NCI-H1105 treated with DMSO at 0.1 percent for 48 hours (cell line): ENCODE results near the gene MRFAP1L1.
"Not testable (repeated sequence)": the region's sequence is repeated elsewhere in the genome, so short reads cannot be mapped to it uniquely, and the experiment has no call there.

Experiments used
- DNase-seq: peaks from one replicate; lab custom pipeline; 2025; lab: John Stamatoyannopoulos, UW

Gene MRFAP1L1

GRCh38 chr4:6734165-6734786, 24.6 kb upstream of the MRFAP1L1 start:
- DNase-seq, result no peak

DNA sequence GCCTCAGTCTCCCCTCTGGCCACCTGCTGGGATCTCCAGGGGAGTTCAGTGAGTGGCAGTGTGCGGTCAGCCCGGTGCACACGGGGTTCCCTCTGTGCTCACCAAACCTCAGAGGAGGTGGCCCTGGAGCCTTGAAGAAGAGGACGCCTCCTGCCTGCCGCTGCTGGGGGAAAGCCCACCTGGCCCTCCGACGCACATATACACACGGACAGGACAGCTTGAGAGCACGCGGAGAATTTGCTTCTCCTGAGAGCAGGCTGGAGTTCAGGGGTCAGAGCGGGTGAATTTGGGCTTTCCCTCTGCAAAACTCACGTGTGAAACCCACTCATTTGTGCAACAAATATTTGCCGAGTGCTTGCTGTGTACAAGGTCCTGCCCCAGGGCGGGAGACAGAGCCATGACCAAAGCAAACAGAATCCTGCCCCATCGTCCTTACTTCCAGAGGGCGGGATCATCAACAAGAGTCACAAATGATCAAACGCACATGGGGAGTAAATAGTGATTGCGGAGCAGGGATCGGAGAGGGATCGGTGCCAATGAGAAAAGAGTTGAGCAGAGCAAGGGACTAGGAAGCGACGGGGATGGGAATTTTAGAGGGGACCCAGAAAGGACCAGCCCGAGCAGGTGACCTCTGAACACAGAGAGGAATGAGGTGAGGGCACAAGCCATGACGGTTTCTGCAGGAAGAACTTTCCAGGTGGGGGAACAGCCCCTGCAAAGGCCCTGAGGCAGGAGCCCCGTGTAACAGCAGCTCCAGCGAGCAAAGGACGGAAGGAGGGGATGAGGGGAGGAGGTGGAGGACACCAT, 23.9 kb upstream of the MRFAP1L1 start:
- no peak for DNase-seq

DNA sequence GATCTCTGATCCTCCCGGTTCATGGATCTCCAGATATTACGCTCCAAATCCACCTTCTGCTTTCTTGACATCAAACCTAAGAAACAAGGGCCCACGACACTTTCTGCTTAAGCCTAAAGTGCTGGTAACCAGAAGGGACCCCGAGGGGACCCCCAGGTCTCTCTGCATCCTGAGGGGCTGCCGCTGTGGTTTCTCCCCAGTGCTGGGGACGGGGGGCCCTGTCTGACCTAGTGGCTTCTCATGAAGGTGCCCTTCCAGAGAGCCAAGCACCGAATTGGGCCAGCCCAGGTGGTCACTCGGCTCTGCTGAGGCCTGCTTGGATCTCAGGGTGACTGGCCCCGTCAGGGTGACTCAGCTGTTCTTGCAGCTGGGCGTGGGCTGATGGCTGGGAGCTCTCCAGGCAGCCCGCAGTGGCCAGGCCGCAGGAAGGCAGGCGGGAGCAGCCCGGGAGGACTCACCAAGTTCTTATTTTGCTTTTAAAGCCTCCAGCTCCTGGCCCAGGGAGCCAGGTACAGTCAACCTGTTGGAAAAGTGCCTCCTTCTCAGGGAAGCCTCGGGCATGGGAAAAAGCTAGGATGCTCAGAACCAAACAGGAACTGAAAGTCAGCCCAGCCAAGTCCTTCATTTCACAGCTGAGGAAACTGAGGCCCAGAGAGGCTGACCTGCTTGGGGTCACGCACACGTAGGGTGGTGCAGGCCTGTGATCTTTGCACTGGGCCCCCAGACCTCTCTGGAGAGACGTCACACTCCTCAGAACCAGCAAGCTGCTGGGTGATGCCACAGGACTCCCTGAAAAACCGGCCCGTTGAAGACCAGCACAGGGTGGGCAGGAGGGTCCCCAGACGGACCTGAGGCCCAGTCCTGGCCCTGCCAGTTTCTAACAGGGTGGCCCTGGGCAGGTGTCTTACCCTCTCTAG, 23.0 kb upstream of the MRFAP1L1 start:
- DNase-seq, result no peak

GRCh38 chr4:6731780-6732179, 22.1 kb upstream of the MRFAP1L1 start:
- no peak for DNase-seq

DNA sequence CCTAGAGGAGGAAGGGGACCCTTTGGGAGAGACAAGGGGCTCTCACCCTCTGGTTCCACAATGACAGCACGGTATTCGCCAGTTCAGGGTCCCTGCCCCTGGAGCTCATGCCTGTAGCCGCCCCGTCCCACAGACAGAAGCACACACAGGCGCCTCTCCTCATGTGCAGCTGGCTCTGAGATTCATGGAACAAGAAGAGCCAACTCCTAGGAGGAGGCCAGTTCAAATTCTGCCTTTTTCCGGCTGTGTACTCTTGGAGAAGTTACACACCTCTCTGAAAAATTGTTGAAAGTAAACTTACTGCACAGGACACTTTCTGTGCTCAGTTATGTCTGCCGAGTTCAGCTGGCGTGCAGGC, 21.6 kb upstream of the MRFAP1L1 start:
- no peak for DNase-seq

GRCh38 chr4:6730603-6731317, 21.1 kb upstream of the MRFAP1L1 start:
- no peak for DNase-seq

DNA sequence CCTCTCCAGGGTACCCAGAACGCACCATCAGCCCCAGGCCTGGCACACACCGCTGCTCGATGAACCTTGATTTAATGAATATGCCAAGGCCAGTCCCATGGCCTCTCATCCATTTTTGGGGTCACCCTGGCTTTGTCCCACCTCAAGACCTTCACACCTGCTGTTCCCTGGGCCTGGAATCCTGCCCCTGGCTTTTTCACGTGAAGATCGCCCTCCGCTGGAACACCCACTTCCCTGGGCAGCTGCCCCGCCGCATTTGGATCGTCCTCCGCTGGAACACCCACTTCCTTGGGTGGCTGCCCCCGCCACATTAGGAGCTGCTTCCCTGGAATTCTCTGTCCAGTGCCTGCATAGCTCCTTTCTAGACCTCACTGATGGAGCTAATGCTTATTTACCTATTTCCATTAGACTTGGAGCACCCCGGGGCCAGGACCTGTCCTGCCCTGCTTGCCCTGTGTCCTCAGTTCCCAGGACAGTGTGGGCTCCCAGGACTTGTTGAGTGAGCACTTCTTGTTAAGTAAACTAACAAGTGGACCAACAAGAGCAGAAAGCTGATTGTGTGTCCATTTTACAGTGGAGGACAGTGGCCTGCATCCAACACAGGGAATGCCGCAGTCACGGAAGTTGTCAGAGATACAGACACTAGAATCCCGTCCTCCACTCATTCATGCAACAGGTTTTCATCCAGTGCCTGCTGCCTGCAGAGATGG, 18.8 kb upstream of the MRFAP1L1 start:
- DNase-seq, result no peak

- no peak for DNase-seq
These were observed 18.2 kb upstream of the MRFAP1L1 start for GRCh38 chr4:6727943-6728250.

DNA sequence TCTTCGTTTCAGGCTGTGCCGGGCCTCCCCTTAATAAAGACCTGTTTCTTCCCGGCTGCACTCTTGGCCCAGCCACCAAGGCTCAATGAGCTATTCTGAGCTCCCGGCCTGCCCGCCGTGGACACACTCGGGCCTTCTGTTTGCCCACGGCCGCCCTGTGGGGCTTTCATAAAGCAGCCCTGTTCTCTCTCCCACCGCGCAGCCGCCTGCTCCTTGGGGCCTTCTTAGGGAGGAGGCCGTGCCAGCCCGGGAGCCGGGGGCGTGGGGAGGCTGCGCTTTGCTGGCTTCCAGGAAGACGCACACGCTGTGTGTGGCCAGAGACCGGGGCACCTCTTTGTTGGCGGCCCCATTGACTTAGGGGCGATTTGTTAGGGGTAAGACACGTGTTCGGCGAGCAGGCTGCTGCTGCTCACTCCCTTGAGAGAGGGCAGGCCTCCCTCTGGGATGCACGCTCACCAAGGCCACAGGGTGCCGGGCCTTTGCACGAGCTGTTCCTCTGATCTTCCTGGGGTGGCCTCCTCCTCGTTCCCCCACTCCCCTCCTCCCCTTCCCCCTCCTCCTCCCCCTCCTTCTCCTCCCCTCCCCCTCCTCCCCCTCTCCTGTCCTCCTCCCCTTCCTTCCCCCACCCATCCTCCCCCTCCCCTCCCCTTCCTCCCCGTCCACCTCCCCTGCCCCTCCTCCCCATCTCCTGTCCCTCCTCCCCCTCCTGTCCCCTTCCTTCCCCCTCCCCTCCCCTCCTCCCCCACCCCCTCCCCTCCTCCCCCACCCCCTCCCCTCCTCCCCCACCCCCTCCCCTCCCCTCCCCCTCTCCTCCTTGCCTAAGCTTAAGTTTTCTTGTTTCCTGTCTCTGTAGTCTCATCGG, 17.6 kb upstream of the MRFAP1L1 start:
- no peak for DNase-seq

- DNase-seq, result not testable (repeated sequence)
These were observed 15.8 kb upstream of the MRFAP1L1 start for GRCh38 chr4:6725427-6725961.

DNA sequence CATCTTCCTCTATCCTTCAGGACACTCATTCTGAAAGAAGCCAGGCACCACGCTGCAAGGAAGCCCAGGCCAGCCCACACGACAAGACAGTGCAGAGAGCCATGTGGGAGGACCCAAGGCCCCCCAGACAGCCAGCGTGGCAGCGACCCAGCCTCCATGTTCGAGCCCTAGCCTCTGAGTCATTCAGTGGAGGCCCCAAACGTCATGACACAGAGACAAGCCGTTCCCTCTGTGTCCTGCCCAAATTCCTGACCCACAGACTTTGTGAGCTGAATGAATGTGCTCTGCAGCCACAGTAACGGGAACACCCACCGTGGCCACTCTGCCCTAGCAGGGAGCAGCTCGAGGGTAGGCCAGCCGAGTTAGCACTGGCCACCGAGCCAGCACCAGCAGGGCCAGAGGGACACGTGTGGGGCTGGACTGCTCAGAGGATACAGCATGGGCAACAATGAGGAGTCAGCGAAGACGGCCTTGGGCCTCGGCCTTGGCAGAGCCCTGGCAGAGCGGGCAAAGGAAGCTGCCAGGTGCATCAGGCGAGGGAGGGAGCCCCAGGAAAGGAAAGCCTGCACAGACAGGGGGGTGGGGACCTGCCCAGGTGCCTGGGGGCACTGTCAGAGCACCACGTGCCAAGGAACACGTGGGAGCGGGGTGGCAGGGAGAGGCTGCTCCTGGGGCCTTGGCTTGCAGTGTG, 14.9 kb upstream of the MRFAP1L1 start:
- DNase-seq, result no peak

DNA sequence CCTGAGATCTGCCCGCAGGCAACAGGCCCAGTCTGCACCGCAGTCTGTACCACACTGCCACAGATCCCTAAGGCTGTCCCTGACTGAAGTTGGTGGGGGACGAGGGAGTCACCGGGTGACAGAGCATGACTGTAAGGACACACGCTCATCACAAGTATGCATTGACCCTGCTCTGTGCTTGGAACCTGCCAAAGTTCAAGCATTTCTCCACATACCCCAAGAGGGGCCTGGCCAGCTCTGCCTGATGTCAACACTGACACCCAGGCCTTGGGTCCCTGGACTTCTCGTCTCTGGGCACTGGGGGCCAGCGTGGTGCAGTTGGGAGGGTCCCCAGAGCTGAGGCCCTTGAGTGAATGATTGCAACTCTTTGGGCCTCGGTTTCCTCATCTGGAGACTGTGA, 14.2 kb upstream of the MRFAP1L1 start:
- DNase-seq, result no peak

DNA sequence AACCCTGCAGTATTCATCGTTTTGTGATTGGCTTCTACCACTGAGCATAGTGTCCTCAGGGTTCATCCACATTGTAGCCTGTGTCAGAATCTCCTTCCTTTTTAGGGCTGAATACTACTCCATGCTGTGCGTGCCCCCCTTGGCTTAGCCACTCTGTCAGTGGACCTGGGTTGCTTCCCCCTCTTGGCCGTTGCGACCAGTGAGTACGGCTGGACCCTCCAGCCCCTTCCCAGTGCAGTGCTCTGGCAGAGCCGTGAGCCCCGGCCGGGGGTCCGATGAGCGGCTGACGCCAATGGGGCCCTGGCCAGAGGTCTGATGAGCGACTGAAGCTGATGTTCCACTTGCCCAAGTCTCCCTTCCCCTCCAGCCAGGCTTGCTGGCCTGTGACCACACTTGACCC, 13.2 kb upstream of the MRFAP1L1 start:
- no peak for DNase-seq

- DNase-seq, result no peak
These were observed 11.5 kb upstream of the MRFAP1L1 start for GRCh38 chr4:6721121-6721520.

- DNase-seq, result peak; percentile 33
These were observed 10.6 kb upstream of the MRFAP1L1 start for GRCh38 chr4:6720202-6720699.

DNA sequence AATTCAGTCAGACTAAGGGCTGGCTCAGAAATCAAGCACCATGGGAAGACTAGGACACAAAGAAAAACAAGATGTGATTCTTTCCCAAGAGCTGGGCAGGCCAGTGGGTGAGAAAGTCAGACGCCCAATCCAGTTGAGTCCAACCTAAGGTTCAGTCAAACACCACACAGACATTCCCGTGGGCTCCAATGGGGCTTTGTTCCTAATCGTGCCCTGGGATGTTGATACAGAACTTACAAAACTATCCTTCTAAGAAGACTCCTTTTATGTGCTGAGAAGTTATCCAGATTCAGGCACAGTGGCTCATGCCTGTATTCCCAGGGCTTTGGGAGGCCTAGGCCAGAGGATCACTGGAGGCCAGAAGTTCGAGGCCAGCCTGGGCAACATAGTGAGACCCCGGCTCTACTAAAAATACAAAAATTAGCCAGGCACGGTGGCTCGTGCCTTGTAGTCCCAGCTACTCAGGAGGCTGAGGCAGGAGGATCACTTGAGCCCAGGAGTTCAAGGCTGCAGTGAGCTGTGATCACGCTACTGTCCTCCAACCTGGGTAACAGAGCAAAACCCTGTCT, 10.0 kb upstream of the MRFAP1L1 start:
- DNase-seq, result no peak

GRCh38 chr4:6718932-6719610, 9.4 kb upstream of the MRFAP1L1 start:
- DNase-seq, result no peak

DNA sequence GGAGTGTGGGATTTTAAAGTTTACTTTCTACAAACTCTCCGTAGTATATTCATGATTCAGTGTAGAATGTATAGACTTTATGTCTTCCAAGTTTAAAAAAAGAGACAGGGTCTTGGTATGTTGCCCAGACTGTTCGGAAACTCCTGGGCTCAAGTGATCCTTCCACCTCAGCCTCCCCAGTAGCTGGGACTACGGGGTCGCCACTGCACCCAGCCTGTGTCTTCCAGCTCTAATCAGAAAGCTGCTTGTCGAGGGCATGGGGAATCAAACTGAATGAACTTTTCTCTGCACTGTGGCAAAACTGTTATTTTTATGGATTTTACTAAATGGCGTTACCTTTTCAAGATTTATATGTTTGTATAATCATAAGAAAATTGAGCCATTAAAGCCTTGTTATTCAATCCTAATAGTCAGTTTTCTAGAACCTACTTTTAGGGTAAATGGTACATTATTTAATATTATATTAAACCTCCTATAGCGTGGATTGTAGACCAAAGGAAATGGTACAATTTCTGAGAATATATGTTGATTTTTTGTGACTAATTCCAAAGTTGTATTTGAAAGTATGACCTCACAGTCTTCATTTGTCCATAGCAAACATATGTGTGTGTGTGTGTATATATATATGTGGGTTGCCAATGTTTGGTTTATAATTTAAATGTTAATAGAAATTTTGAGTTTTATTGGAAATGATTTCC, 7.4 kb upstream of the MRFAP1L1 start:
- no peak for DNase-seq
